GM12865 (cell line): Measurements from ENCODE around the gene GFER.
A peak's percentile ranks its signal among the peaks of the same experiment; 100 is the strongest.
"Not testable (repeated sequence)": the region's sequence is repeated elsewhere in the genome, so short reads cannot be mapped to it uniquely, and the experiment has no call there.

Experiments
- DNase-seq: peaks from one replicate; pipeline ENCODE4 v3.0.0; 2010; ENCODE audit warnings: low read depth
- H3K4me3 ChIP-seq: 2 replicates; pipeline ENCODE4 v1.5.1; 2011; ENCODE audit warnings: mild to moderate bottlenecking, low read depth, low read length, control low read depth
- TF ChIP-seq, protein P1 (sequence below): IDR thresholded peaks from 2 replicates; pipeline ENCODE4 v1.5.1; 2011; ENCODE audit warnings: low read length, control low read depth, low read depth, inconsistent platforms; ENCODE audit not compliant: insufficient read depth; ENCODE audit errors: missing control alignments

GFER gene

GRCh38 chr16:1958715-1959268 lies 25.2 kb upstream of the GFER start:
- no peak overlapping the region for H3K4me3 ChIP-seq
- no peak for DNase-seq
- TF ChIP-seq, protein P1, sequence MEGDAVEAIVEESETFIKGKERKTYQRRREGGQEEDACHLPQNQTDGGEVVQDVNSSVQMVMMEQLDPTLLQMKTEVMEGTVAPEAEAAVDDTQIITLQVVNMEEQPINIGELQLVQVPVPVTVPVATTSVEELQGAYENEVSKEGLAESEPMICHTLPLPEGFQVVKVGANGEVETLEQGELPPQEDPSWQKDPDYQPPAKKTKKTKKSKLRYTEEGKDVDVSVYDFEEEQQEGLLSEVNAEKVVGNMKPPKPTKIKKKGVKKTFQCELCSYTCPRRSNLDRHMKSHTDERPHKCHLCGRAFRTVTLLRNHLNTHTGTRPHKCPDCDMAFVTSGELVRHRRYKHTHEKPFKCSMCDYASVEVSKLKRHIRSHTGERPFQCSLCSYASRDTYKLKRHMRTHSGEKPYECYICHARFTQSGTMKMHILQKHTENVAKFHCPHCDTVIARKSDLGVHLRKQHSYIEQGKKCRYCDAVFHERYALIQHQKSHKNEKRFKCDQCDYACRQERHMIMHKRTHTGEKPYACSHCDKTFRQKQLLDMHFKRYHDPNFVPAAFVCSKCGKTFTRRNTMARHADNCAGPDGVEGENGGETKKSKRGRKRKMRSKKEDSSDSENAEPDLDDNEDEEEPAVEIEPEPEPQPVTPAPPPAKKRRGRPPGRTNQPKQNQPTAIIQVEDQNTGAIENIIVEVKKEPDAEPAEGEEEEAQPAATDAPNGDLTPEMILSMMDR = no peak

GRCh38 chr16:1959269-1960039 lies 24.5 kb upstream of the GFER start, which contains the start of gene NDUFB10:
Gene NDUFB10 (plus strand): TSS chr16:1959538. CDS start chr16:1959625, 87 bp downstream.
- H3K4me3 ChIP-seq = peak within 1 kb of the TSS; percentile 90
- DNase-seq = peak; percentile 96
- TF ChIP-seq, protein P1 = peak; percentile 72

- peak; percentile 82 for DNase-seq
- H3K4me3 ChIP-seq = peak overlapping the region; percentile 90
- TF ChIP-seq, protein P1 = no peak
Measured at GRCh38 chr16:1960665-1961630, 23.0 kb upstream of the GFER start.

GRCh38 chr16:1961651-1962067 lies 22.3 kb upstream of the GFER start:
- peak overlapping the region; percentile 33 for H3K4me3 ChIP-seq
- DNase-seq = peak; percentile 54
- TF ChIP-seq, protein P1 = no peak

GRCh38 chr16:1962161-1963153 lies 21.5 kb upstream of the GFER start:
- not testable (repeated sequence) for DNase-seq
- H3K4me3 ChIP-seq = peak overlapping the region; percentile 88

GRCh38 chr16:1963806-1964505 lies 20.0 kb upstream of the GFER start:
- TF ChIP-seq, protein P1 = no peak
- peak; percentile 43 for DNase-seq
- H3K4me3 ChIP-seq = peak overlapping the region; percentile 88
